ENCODE data around the gene ZBTB38.

- TF ChIP-seq SUZ12 (IDR thresholded peaks at IDR 0.05; ENCODE audit: extremely low read depth, insufficient read depth, insufficient read length) (no peak), YY1 (IDR thresholded peaks at IDR 0.05; ENCODE audit: insufficient read depth, insufficient read length) (no peak), ZNF274 (IDR thresholded peaks at IDR 0.05; ENCODE audit: low read depth, low read length) (no peak)
Measured at GRCh38 chr3:141343865-141344271, 24.4 kb upstream of the ZBTB38 start.
